Urinary bladder (tissue), 2 donors: Measurements from ENCODE around the gene NIPAL3. TPM values are rescaled to one million over a fixed set of nuclear protein-coding genes. Genes with fewer than 3 reads are reported as not detected.

Source experiments
- polyA plus RNA-seq: library from polyadenylated mRNA; stranded (reverse); fragments of 200-250 nt; gene quantifications from one replicate; pipeline ENCODE4 v1.2.3, GENCODE V29; 2013
- total RNA-seq: library from RNA; depleted of rRNA; stranded (reverse); fragments of >200 nt; gene quantifications from one replicate; pipeline ENCODE4 v1.2.3, GENCODE V29; 2014
- donor health status: healthy.

Gene NIPAL3
- total and polyA plus RNA-seq, 2 donors: 10.8 to 13.9 TPM

Other genes with a start within 250 kb of the NIPAL3 start
- gene IFNLR1, start 228.5 kb upstream of the NIPAL3 start, total RNA-seq: 0.79 TPM
- 0.51 TPM for gene IFNLR1, start 228.5 kb upstream of the NIPAL3 start, polyA plus RNA-seq
- 15.1 TPM for gene GRHL3, start 96.4 kb upstream of the NIPAL3 start, total RNA-seq
- gene GRHL3, start 96.4 kb upstream of the NIPAL3 start, polyA plus RNA-seq: 7.6 TPM
- gene STPG1, start 2.0 kb upstream of the NIPAL3 start, total RNA-seq: 2.4 TPM
- 4.6 TPM for gene STPG1, start 2.0 kb upstream of the NIPAL3 start, polyA plus RNA-seq
- 8.6 TPM for gene RCAN3, start 87.0 kb downstream of the NIPAL3 start, total RNA-seq
- 2.6 TPM for gene RCAN3, start 87.0 kb downstream of the NIPAL3 start, polyA plus RNA-seq
- 0.16 TPM for gene NCMAP, start 140.3 kb downstream of the NIPAL3 start, total RNA-seq
- gene NCMAP, start 140.3 kb downstream of the NIPAL3 start, polyA plus RNA-seq: 0.20 TPM
- gene SRRM1, start 227.5 kb downstream of the NIPAL3 start, total RNA-seq: 87.3 TPM
- gene SRRM1, start 227.5 kb downstream of the NIPAL3 start, polyA plus RNA-seq: 63.8 TPM